Measurements from ENCODE around the gene SNORC. TPM values are rescaled to one million over a fixed set of nuclear protein-coding genes. Genes with fewer than 3 reads are reported as not detected.

Gene SNORC
- polyA plus RNA-seq, 1 donor (not counting 4 experiments of a cell fraction or from before 2014, with no cell fraction given): 0.66 TPM

DNA sequence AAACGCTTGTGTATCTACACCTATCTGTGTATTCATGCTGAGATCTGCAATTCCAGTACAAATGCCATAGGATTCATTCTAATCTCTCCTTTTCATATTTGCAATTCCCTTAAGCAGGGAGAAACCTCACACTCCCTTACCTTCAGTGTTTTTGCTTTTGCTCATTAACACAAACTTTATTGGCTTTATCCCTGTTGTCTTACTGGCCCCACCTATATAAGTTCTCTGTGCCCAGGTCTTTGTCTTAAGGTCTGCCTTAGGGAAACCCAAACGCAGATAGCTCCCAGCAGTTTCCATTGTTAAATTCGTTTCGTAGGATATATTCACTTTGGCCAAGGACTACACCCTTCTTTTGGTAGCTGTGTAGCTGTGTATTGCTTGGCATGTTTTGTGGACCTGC, 4.0 kb upstream of the SNORC start:
- Histone ChIP-seq H3K4me3 (ENCODE audit: control insufficient read depth in 2 of 3, extremely low read depth in 1 of 3, insufficient read depth in 2 of 3, low read depth in 1 of 3, low read length in 3 of 3) (no peak overlapping the region), H3K36me3 (ENCODE audit: control insufficient read depth in 2 of 2, extremely low read depth in 1 of 2, insufficient read depth in 2 of 2, low read length in 2 of 2) (peaks cover 0 to 4% of the 10 kb centered on the region in 2 experiments), H3K27ac (ENCODE audit: control insufficient read depth, insufficient read depth, low read length) (no peak overlapping the region), H3K9ac (ENCODE audit: control insufficient read depth, extremely low read depth, insufficient read depth, low read length) (no peak overlapping the region), H4K20me1 (ENCODE audit: control insufficient read depth, extremely low read depth, insufficient read depth, low read length) (no peaks in the 10 kb centered on the region), H3K79me2 (ENCODE audit: control insufficient read depth, insufficient read depth, low read length) (no peaks in the 10 kb centered on the region), H3K4me2 (ENCODE audit: control insufficient read depth, extremely low read depth, insufficient read depth, low read depth, low read length) (no peak overlapping the region), H3K27me3 (ENCODE audit: control insufficient read depth, extremely low read depth, insufficient read depth, low read length) (no peaks in the 10 kb centered on the region), H3K9me1 (ENCODE audit: control insufficient read depth, extremely low read depth, insufficient read depth, low read length) (no peaks in the 10 kb centered on the region), H3K9me3 (ENCODE audit: control insufficient read depth, low read depth, low read length) (no peaks in the 10 kb centered on the region), H3K4me1 (ENCODE audit: control insufficient read depth, extremely low read depth, insufficient read depth, low read length) (peaks cover 2% of the 10 kb centered on the region), H2AFZ (ENCODE audit: control insufficient read depth, low read length) (no peak overlapping the region)
- FAIRE-seq (no peak), DNase-seq (ENCODE audit: low read depth, low spot score) (no peak)
- no peak for TF ChIP-seq EZH2 (IDR thresholded peaks at IDR 0.05; ENCODE audit: low read length)
- TF ChIP-seq, protein P1, sequence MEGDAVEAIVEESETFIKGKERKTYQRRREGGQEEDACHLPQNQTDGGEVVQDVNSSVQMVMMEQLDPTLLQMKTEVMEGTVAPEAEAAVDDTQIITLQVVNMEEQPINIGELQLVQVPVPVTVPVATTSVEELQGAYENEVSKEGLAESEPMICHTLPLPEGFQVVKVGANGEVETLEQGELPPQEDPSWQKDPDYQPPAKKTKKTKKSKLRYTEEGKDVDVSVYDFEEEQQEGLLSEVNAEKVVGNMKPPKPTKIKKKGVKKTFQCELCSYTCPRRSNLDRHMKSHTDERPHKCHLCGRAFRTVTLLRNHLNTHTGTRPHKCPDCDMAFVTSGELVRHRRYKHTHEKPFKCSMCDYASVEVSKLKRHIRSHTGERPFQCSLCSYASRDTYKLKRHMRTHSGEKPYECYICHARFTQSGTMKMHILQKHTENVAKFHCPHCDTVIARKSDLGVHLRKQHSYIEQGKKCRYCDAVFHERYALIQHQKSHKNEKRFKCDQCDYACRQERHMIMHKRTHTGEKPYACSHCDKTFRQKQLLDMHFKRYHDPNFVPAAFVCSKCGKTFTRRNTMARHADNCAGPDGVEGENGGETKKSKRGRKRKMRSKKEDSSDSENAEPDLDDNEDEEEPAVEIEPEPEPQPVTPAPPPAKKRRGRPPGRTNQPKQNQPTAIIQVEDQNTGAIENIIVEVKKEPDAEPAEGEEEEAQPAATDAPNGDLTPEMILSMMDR (optimal IDR thresholded peaks at IDR 0.05 in 1 of 3, IDR thresholded peaks at IDR 0.05 in 1 of 3, conservative IDR thresholded peaks at IDR 0.05 in 1 of 3; ENCODE audit: extremely low read depth in 1 of 3, insufficient read depth in 2 of 3, low read length in 3 of 3): no peak
- dilution Hi-C loops (cut with MboI; ENCODE audit: extremely low pct_ligation_motif_present, low sequenced_read_pairs): loop anchor here (25.0 kb wide), 1 partner anchor 371 kb away; no protein-coding TSS in a partner anchor

DNA sequence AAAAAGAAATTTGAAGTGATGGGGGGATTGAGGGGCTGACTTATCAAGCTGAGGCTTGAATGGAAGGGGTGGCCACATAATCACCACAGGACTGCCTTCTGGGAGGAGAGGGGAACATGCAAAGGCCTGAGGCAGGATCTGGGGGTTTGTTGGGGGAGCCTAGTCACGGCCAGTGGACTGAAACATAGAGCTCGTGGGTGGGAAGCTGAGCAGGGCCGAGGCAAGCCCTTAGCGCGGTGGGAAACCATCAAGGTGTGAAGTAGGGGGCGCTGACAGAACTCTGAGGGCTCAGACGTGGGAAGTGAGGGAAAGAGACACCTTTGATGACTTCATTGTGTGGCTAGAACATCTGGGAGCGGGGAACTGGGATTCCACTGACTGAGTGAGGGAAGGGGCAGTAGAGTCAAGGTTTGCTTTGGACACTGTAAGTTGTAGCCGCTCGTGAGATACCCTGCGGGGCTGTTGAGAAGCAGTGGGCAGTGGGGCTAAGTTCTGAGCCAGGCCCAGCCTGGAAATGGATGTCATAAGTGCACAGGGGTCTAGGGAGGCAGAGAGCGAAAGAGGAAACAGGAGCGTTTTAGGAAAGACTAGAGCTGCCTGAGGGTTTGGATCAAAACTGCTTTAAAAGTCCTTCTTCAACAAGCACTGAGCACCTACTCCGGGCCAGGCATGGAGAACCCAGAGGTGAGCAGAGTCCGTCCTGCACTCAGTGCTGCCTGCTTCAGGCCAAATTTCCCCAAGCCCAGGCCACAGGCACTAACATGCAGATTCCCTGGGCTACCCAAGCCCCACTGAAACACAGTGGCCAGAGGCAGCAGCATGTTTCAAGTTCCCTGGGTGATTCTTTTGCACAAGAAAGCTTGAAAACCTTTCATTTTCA, 686 bp upstream of the SNORC start:
- TF ChIP-seq, protein P1 (optimal IDR thresholded peaks at IDR 0.05 in 1 of 3, IDR thresholded peaks at IDR 0.05 in 1 of 3, conservative IDR thresholded peaks at IDR 0.05 in 1 of 3; ENCODE audit: extremely low read depth in 1 of 3, insufficient read depth in 2 of 3, low read length in 3 of 3): no peak
- no peak for TF ChIP-seq EZH2 (IDR thresholded peaks at IDR 0.05; ENCODE audit: low read length)
- H3K9ac ChIP-seq (ENCODE audit: control insufficient read depth, extremely low read depth, insufficient read depth, low read length): no peak overlapping the region
- no peak for DNase-seq (ENCODE audit: low read depth, low spot score)
- no peak overlapping the region for H3K27ac ChIP-seq (ENCODE audit: control insufficient read depth, insufficient read depth, low read length)
- no peak for FAIRE-seq
- no peaks in the 10 kb centered on the region for H3K27me3 ChIP-seq (ENCODE audit: control insufficient read depth, extremely low read depth, insufficient read depth, low read length)
- dilution Hi-C loops (cut with MboI; ENCODE audit: extremely low pct_ligation_motif_present, low sequenced_read_pairs): loop anchor here (25.0 kb wide), 1 partner anchor 368 kb away; no protein-coding TSS in a partner anchor
- no peak overlapping the region for H2AFZ ChIP-seq (ENCODE audit: control insufficient read depth, low read length)
- H3K4me3 ChIP-seq (ENCODE audit: control insufficient read depth in 2 of 3, extremely low read depth in 1 of 3, insufficient read depth in 2 of 3, low read depth in 1 of 3, low read length in 3 of 3): no peak overlapping the region
- H3K9me3 ChIP-seq (ENCODE audit: control insufficient read depth, low read depth, low read length): no peaks in the 10 kb centered on the region
- no peaks in the 10 kb centered on the region for H3K4me1 ChIP-seq (ENCODE audit: control insufficient read depth, extremely low read depth, insufficient read depth, low read length)
- H3K9me1 ChIP-seq (ENCODE audit: control insufficient read depth, extremely low read depth, insufficient read depth, low read length): no peaks in the 10 kb centered on the region
- H4K20me1 ChIP-seq (ENCODE audit: control insufficient read depth, extremely low read depth, insufficient read depth, low read length): no peaks in the 10 kb centered on the region
- no peak overlapping the region for H3K4me2 ChIP-seq (ENCODE audit: control insufficient read depth, extremely low read depth, insufficient read depth, low read depth, low read length)
- no peaks in the 10 kb centered on the region for H3K79me2 ChIP-seq (ENCODE audit: control insufficient read depth, insufficient read depth, low read length)
- H3K36me3 ChIP-seq (ENCODE audit: control insufficient read depth in 2 of 2, extremely low read depth in 1 of 2, insufficient read depth in 2 of 2, low read length in 2 of 2): peaks cover 0 to 1% of the 10 kb centered on the region in 2 experiments
